HEK293T (cell line): ENCODE results near the gene CTNNBL1.

ENCODE experiments used
- BHLHE40 ChIP-seq: fragments of 450-650 bp; IDR thresholded peaks from 2 replicates; pipeline ENCODE4 v1.6.1; 2016; ENCODE audit warnings: mild to moderate bottlenecking, moderate library complexity, borderline replicate concordance
- ELF4 ChIP-seq: fragments of 450-650 bp; IDR thresholded peaks from 2 replicates; pipeline ENCODE4 v1.6.1; 2017; ENCODE audit warnings: antibody characterized with exemption
- FOXK2 ChIP-seq: fragments of 450-650 bp; IDR thresholded peaks from 2 replicates; pipeline ENCODE4 v1.6.1; 2016; ENCODE audit warnings: mild to moderate bottlenecking
- LEF1 ChIP-seq: fragments of 450-650 bp; IDR thresholded peaks from 2 replicates; pipeline ENCODE4 v1.6.1; 2017; ENCODE audit warnings: mild to moderate bottlenecking, borderline replicate concordance
- SP1 ChIP-seq: fragments of 450-650 bp; IDR thresholded peaks from 2 replicates; pipeline ENCODE4 v1.6.1; 2017
- SUZ12 ChIP-seq: fragments of 450-650 bp; IDR thresholded peaks from 2 replicates; pipeline ENCODE4 v1.6.1; 2016; ENCODE audit warnings: mild to moderate bottlenecking
- TARDBP ChIP-seq: fragments of 450-650 bp; IDR thresholded peaks from 2 replicates; pipeline ENCODE4 v1.6.1; 2016
- TF ChIP-seq, protein P1 (sequence below): fragments of 450-650 bp; IDR thresholded peaks from 2 replicates; pipeline ENCODE4 v1.6.1; 2016

- no peak for TF ChIP-seq SP1
- no peak for TF ChIP-seq ELF4
- TF ChIP-seq SUZ12 = no peak
- TF ChIP-seq, protein P1, sequence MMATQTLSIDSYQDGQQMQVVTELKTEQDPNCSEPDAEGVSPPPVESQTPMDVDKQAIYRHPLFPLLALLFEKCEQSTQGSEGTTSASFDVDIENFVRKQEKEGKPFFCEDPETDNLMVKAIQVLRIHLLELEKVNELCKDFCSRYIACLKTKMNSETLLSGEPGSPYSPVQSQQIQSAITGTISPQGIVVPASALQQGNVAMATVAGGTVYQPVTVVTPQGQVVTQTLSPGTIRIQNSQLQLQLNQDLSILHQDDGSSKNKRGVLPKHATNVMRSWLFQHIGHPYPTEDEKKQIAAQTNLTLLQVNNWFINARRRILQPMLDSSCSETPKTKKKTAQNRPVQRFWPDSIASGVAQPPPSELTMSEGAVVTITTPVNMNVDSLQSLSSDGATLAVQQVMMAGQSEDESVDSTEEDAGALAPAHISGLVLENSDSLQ = no peak
- no peak for TF ChIP-seq FOXK2
- no peak for TF ChIP-seq TARDBP
- no peak for TF ChIP-seq BHLHE40
- TF ChIP-seq LEF1 = no peak
Observed at GRCh38 chr20:37829128-37829527, 135.3 kb downstream of the CTNNBL1 start.
